ENCODE data around the gene IL1RL2. TPM values are rescaled to one million over a fixed set of nuclear protein-coding genes. Genes with fewer than 3 reads are reported as not detected.

IL1RL2 gene
- total and polyA plus RNA-seq, 2 of the 4 experiments (the other 2 are of a cell fraction) = 0.09 to 0.36 TPM

- Histone ChIP-seq H4K5ac (ENCODE audit: low read depth, low read length) (no peak overlapping the region), H3K4me1 (ENCODE audit: control insufficient read depth, insufficient read depth, low read length) (no peaks in the 10 kb centered on the region), H2AK9ac (replicated peaks; ENCODE audit: low read depth, low read length, poor library complexity) (no peak overlapping the region), H4K91ac (ENCODE audit: insufficient read depth, low read depth, low read length) (no peak overlapping the region), H4K8ac (ENCODE audit: low read depth in 2 of 2, low read length in 2 of 2) (no peak overlapping the region), H3K18ac (ENCODE audit: low read depth, low read length) (no peak overlapping the region), H3K56ac (ENCODE audit: extremely low read depth, insufficient read depth, low read length) (no peak overlapping the region), H3K4me3 (ENCODE audit: insufficient read depth, low read depth, low read length) (no peak overlapping the region), H3K27ac (ENCODE audit: insufficient read depth, low read length) (no peak overlapping the region), H3K4me2 (ENCODE audit: low read depth, low read length) (no peak overlapping the region), H3K36me3 (ENCODE audit: control insufficient read depth, insufficient read depth, low read length) (no peaks in the 10 kb centered on the region), H3K9me1 (ENCODE audit: insufficient read depth, low read length) (no peaks in the 10 kb centered on the region), H3K27me3 (ENCODE audit: control insufficient read depth, insufficient read depth, low read length) (no peaks in the 10 kb centered on the region), H3K79me1 (ENCODE audit: low read depth in 1 of 2, low read length in 2 of 2) (no peaks in the 10 kb centered on the region), H3K9ac (ENCODE audit: low read depth, low read length) (no peak overlapping the region), H3K14ac (replicated peaks; ENCODE audit: low read depth, low read length) (no peak overlapping the region), H3K9me3 (ENCODE audit: control insufficient read depth, insufficient read depth, low read length) (no peaks in the 10 kb centered on the region), H2BK15ac (ENCODE audit: low read depth, low read length) (no peak overlapping the region), H3K23ac (ENCODE audit: low read depth, low read length) (no peak overlapping the region), H2BK20ac (ENCODE audit: low read depth, low read length) (no peak overlapping the region), H4K20me1 (ENCODE audit: insufficient read depth, low read length) (no peaks in the 10 kb centered on the region), H2AK5ac (ENCODE audit: low read depth, low read length) (no peak overlapping the region), H2BK5ac (ENCODE audit: low read depth, low read length, poor library complexity, severe bottlenecking) (no peak overlapping the region), H2AFZ (replicated peaks; ENCODE audit: low read length, poor library complexity) (no peak overlapping the region), H3K4ac (ENCODE audit: low read depth, low read length) (no peak overlapping the region), H2BK120ac (ENCODE audit: low read depth, low read length) (no peak overlapping the region)
- intact Hi-C loops (cut with micrococcal nuclease) = loop anchor here (1.0 to 5.0 kb wide), 2 partner anchors 55 to 262 kb away; no protein-coding TSS in a partner anchor
- ChIA-PET POLR2A (ENCODE audit: unreplicated experiment) (no interaction called here), CTCF (interaction anchor here (0.7 kb wide), 1 partner anchor 59 kb away, joined by 3 read pairs; no protein-coding TSS in a partner anchor)
- ATAC-seq (ENCODE audit: low read depth) (peak; percentile 37; the same call in 1 of the 2 replicates), DNase-seq (no peak)
- dilution Hi-C loops (cut with HindIII; ENCODE audit: low sequenced_read_pairs, unreplicated experiment) = no loop called here
- BruUV-seq (replicated peaks) = no TSS peak
- WGBS, 2 experiments (ENCODE audit: extremely low coverage in 2 of 2, insufficient read length in 1 of 2) = no CpG with 5 or more reads among the region's 2 CpGs
- in situ Hi-C loops (cut with MboI; ENCODE audit: low sequenced_read_pairs) = no loop called here
- no peak for TF ChIP-seq RCOR1 (IDR thresholded peaks at IDR 0.05; ENCODE audit: insufficient replicate concordance, low read length)
- no peak for TF ChIP-seq BHLHE40 (IDR thresholded peaks at IDR 0.05; ENCODE audit: low read depth, low read length)
- no peak for TF ChIP-seq POLR2A (IDR thresholded peaks at IDR 0.05; ENCODE audit: low read depth, low read length)
- no peak for TF ChIP-seq RFX5 (IDR thresholded peaks at IDR 0.05; ENCODE audit: low read depth, low read length)
- no peak for TF ChIP-seq MAFK (IDR thresholded peaks at IDR 0.05; ENCODE audit: low read depth, low read length)
- TF ChIP-seq RAD21 (IDR thresholded peaks at IDR 0.05; ENCODE audit: low read length) = no peak
- no peak for TF ChIP-seq USF2 (IDR thresholded peaks at IDR 0.05; ENCODE audit: low read depth, low read length)
- no peak for TF ChIP-seq CEBPB (IDR thresholded peaks at IDR 0.05; ENCODE audit: low read depth, low read length)
- TF ChIP-seq CTCF (conservative IDR thresholded peaks at IDR 0.05; ENCODE audit: low read depth, low read length) = peak; percentile 50
- TF ChIP-seq MAZ (IDR thresholded peaks at IDR 0.05; ENCODE audit: borderline replicate concordance, low read depth, low read length) = no peak
- TF ChIP-seq CHD1 (IDR thresholded peaks at IDR 0.05; ENCODE audit: low read depth, low read length) = no peak
- no peak for TF ChIP-seq NFE2L2 (IDR thresholded peaks at IDR 0.05; ENCODE audit: low read depth, low read length)
- TF ChIP-seq ELK1 (IDR thresholded peaks at IDR 0.05; ENCODE audit: borderline replicate concordance, low read depth, low read length) = no peak
- TF ChIP-seq SMC3 (IDR thresholded peaks at IDR 0.05; ENCODE audit: low read depth, low read length) = peak; percentile 12; the same call in 1 of the 2 replicates
- no peak for TF ChIP-seq MXI1 (IDR thresholded peaks at IDR 0.05; ENCODE audit: borderline replicate concordance, low read depth, low read length)
Measured at GRCh38 chr2:102185347-102185746, 1.5 kb upstream of the IL1RL2 start.

All from IMR-90 (cell line).